GM19455 (cell line): ENCODE results near the gene TCF4.
A peak's percentile ranks its signal among the peaks of the same experiment; 100 is the strongest.

Experiments used
- ATAC-seq: cut with Tn5 transposase; IDR thresholded peaks from one replicate; pipeline ENCODE4 v1.9.1; 2021; ENCODE audit not compliant: unreplicated experiment

Gene TCF4

GRCh38 chr18:55328301-55328700, 259.7 kb downstream of the TCF4 start:
- no peak for ATAC-seq

GRCh38 chr18:55327454-55327853, 260.5 kb downstream of the TCF4 start:
- no peak for ATAC-seq

GRCh38 chr18:55326134-55326533, 261.9 kb downstream of the TCF4 start:
- no peak for ATAC-seq

- ATAC-seq: no peak
Observed at GRCh38 chr18:55324166-55324565, 263.8 kb downstream of the TCF4 start.

GRCh38 chr18:55323051-55323994, 264.7 kb downstream of the TCF4 start:
- ATAC-seq: no peak

GRCh38 chr18:55322178-55322735, 265.7 kb downstream of the TCF4 start:
- peak; percentile 71 for ATAC-seq

DNA sequence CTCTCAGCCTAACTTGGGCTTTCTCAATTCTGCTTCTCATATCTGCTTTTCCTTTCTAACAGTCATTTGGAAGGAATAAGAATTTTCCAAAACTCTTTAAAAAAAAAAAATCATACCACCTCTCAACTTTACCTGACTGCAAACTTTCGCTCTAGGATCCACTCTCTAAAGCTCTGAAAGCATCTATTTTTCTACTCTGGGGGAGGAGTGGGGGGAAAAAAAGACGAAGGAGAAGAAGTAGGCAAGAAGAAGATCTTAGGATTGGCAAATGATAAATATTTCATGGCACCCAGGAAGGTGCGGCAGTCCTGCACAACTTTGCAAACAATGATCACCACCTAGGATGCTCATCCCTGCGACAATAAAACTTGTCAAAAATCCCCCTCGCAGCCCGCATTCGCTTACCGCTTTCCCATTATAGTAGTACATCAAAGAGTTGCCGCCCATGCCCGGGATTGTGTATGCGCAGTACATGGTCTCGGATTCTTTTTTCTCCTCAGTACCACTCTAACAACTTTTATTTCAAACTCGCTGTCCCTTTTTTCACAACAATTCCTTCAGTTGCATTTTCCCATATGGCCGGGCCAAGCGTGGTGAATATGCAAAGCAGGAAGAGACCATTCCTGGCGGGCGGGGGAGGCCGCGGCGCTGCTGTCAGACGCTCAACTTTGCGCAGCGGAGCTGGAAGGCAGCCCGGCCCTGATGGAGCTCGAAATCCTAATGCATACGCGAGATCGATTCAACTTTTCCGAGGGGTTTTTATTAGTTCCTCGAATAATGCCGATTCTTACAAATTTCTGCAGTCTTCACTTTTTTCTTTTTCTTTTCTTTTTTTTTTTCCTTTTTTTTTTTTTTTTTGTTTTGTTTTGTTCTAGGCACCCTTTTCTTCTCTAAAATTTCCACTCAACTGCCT, 266.5 kb downstream of the TCF4 start:
- peak; percentile 76 for ATAC-seq

DNA sequence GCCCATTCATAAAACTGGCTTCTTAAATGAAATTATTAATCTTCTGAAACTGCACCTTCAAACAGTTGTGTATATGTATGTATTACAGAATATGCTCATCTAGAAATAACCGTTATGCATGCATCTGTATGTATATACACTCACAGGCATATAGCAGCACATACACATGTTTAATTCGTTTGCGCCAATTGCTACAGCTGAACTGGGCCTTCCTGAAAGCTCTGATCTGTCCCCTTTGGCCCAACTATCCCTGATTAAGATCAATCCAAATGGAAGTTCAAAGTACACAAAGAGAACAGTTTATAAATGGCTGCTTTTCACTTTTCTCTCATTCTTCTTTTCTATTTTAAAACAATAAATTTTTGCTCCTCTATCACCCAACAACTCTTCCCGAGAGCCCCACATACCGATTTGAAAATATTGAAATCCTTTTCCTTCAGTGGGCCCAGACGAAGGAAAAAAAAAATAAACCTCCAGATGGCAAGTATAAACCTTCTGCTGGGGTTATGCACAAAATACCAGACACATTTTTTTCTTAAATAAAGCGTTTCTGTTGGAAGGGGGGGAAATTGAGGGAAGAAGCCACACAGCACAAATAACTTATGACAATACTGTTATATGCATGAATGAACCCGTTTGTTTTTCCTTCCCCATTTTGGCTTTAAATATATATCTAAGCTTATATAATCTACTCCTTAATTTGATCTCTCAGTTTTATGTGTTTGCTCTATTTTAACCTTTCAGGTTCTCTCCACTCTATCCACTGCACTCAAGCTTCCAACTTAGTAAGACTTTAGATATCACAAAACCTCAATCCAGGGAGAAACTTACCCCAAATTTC, 267.3 kb downstream of the TCF4 start:
- no peak for ATAC-seq

DNA sequence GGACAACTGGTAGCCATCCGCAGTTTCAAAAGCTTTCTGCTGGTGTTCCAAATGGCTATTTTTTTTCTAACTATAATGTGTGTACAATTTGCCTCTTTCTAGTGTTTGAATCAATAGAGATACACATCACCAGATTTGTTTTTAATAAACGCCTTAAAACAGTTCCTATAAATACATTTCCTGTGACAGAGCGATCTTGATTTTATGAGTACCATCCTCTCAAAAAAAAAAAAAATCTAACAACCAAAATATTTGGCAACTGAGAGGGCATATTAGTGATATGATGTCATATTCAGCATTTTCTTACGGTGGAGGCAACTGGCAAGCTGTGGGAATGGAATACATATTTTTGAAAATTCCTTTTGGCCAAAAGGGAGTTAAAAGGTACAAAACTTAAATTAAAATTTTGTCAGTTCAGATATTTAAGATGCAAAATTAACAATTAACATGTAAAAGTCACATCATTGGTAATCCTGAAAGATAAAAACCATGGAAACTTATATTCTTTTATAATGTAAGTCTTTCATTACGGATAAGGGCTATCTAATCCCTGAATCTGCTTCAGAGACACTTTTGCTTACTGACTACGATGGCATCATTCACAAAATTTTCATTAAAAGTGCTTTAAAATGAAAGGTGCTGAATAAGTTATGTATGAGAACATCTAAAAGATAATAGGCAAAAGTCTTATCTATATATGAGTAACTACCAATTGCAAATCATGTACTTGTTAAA, 268.4 kb downstream of the TCF4 start:
- no peak for ATAC-seq

GRCh38 chr18:55318951-55319441, 269.0 kb downstream of the TCF4 start:
- ATAC-seq: no peak

DNA sequence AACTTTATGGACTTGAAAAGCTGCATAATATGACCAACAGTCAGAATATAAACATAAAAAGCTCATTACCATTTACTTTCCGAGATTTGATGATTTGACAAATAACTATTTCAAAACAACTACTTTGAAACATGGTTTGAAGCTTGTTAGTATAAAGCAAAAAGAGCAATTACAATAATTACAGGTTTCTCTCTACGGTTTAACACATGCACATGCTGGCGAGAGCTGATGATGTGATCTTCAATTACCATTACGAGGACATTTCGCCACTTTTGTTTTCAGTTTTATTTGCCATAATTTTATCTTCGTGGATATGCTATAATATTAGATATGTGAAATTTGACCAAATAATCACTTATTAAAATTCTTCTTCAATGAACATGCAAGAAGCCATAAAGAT, 270.1 kb downstream of the TCF4 start:
- no peak for ATAC-seq

- ATAC-seq: no peak
Observed at GRCh38 chr18:55317324-55317723, 270.7 kb downstream of the TCF4 start.

DNA sequence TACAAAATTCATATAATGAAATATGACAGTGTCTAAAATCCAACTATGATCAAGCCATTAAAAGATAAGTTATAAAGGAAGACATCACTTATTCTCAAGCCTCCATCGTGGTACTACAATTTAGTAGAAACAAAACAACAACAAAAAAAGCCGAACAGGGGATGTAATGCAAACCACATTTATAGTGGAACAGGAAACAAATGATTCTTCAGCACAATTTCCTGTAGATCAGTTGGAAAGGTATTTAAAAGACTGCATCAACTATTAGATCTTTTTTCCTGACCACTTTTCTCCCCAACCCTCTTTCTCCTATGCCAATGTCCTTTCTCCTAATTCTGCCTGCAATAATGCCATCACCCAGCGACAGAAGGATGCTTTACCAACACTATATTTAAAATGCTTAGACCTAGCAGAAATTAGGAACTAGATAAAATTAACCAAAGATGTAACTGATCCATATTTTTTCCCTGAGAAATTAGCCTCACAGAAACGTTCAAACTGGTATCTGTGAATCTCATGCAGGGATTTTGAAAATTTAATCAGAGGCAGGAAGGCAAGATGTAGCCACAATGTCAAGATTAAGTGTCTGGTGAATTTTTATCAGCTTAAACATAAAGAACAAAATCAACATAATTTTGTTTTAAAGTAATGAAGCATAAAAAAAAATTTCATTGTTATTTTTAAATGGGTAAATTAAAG, 271.4 kb downstream of the TCF4 start:
- no peak for ATAC-seq

DNA sequence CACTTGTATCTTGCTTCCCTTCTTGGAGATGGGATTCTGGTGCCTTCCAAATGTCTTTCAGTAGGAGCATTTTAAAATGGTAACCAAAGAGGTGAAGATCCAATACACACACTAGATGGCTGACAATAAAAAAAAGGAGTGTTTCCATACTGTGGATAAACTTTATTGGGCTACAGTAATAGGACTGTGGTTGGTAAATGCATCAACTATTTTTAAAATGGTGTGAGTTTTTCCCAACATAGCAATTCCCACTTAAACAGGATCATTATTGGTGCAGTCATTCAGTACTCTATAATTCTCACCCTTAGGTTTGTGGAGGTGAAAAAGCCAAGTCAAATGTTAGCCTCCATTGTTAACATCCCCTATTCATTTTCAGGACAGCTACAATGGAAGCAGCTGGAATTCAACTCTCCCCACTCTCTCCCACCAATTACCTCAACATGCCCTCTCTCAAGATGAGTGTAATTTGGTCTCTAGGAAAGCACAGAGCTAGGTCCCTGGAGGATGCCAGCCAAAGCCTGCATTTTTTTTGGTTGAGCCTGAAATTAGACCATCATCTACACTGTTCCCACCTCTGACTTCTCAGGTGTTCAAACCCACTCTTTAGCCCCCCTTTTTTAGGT, 273.3 kb downstream of the TCF4 start:
- no peak for ATAC-seq

DNA sequence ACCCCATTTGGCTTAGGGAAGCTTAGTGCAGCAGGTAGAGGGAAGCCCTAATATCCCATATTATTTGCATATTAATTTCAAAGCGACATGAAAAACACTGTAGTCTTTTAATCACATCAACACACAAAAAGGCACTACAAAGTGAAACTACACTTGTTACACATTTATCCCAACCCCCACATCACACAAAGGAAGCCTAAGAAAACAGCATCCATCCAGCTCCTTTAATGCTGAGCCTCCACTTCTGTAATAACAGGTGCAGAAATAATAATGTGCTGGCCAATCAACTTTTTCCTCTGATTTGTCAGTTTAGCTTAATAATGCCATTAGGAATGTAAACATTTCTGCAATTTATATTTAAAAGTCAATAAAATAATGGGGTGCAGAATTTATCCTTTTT, 274.0 kb downstream of the TCF4 start:
- ATAC-seq: no peak

DNA sequence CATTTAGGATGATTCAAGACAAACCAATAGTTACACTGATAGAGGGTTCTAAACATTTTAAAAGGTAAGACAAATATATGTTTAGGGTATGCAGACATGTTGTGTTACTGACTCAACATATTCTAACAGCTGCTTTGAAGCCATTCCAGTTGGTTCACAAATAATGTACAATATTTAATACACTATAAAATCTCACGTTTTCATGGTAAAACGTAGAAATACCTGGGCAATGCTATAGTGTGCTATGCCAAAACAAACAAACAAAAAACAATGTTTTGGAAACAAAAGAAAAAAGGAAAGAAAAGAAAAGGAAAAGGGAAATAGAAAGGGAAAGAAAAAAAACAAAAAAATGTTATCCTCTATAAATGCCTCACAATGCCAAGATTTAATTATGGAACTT, 277.1 kb downstream of the TCF4 start:
- no peak for ATAC-seq

DNA sequence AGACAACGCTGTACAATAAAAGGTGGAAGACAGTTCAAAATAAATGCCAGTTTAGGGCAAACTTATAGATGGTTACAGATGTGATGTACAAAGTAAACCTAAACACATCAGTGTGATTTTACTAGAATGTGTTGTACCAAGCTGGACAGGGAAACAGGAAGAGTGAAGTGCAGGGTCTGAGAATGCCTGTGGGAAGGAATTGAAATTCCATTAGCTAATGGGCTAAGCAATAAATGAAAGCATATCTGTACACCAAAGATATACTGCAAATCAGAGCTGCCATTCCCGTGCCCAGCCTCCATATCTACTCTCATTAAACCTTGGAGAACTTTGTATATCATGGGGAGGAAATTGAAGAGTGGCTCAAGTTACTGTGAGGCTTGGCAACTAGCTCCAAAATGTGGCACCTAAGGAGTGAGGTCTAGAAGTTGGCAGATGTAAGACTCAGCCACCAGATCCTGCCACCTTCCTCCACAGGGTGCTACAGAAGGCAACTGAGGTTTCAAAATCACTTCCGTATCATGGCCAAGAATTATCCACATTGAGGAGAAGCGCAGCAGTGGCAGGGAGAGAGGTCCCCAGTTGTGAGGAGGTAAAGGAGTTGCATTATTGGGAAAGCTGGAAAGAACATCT, 277.8 kb downstream of the TCF4 start:
- ATAC-seq: no peak

- ATAC-seq: no peak
Observed at GRCh38 chr18:55309249-55309648, 278.7 kb downstream of the TCF4 start.
